ENCODE data around the gene CDCA7.

Gene CDCA7

DNA sequence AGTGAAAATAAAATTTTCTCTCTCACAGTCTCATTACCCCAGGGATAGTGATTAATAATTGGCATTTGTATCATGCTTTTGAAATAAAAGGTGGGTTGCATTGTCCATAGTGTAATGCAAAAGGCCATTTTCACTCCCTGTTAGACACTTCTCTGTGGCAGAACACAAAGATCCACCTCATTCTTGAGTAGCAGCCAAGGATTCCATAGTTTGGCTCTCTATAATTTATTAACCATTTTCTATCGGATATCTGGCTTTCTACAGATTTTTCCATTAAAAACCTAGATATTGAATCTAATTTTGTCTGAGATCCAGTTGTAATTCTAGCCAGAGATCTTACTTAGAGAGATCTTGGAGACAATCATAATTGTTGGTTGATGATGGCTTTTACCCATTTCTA is 39.0 kb downstream of the CDCA7 start:
- H3K27me3 ChIP-seq (ENCODE audit: insufficient read depth, low read length), result no peaks in the 10 kb centered on the region
- H3F3A ChIP-seq (ENCODE audit: insufficient read depth, low read length), result no peaks in the 10 kb centered on the region
- H3K4me2 ChIP-seq (ENCODE audit: low read length), result no peak overlapping the region
- H3K9me3 ChIP-seq (ENCODE audit: low read length), result no peaks in the 10 kb centered on the region
- no peak overlapping the region for H2AFZ ChIP-seq (ENCODE audit: low read length)
- H3K27ac ChIP-seq (ENCODE audit: low read depth, low read length, poor library complexity, severe bottlenecking), result no peak overlapping the region
- H3K4me3 ChIP-seq (ENCODE audit: low read depth, low read length, poor library complexity, severe bottlenecking), result no peak overlapping the region
- H3K36me3 ChIP-seq (ENCODE audit: insufficient read depth, low read length), result no peaks in the 10 kb centered on the region
- no peaks in the 10 kb centered on the region for H3K79me2 ChIP-seq (ENCODE audit: insufficient read depth, low read length)
- H3K9me2 ChIP-seq (ENCODE audit: low read depth, low read length), result no peaks in the 10 kb centered on the region
- no peaks in the 10 kb centered on the region for H3K4me1 ChIP-seq (ENCODE audit: insufficient read depth, low read length, severe bottlenecking)
- no peak overlapping the region for H3K9ac ChIP-seq (ENCODE audit: low read length)
- H4K20me1 ChIP-seq (ENCODE audit: insufficient read depth, low read length), result no peaks in the 10 kb centered on the region
- TF ChIP-seq, protein P1, sequence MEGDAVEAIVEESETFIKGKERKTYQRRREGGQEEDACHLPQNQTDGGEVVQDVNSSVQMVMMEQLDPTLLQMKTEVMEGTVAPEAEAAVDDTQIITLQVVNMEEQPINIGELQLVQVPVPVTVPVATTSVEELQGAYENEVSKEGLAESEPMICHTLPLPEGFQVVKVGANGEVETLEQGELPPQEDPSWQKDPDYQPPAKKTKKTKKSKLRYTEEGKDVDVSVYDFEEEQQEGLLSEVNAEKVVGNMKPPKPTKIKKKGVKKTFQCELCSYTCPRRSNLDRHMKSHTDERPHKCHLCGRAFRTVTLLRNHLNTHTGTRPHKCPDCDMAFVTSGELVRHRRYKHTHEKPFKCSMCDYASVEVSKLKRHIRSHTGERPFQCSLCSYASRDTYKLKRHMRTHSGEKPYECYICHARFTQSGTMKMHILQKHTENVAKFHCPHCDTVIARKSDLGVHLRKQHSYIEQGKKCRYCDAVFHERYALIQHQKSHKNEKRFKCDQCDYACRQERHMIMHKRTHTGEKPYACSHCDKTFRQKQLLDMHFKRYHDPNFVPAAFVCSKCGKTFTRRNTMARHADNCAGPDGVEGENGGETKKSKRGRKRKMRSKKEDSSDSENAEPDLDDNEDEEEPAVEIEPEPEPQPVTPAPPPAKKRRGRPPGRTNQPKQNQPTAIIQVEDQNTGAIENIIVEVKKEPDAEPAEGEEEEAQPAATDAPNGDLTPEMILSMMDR (IDR thresholded peaks at IDR 0.05; ENCODE audit: low read length), result no peak
- no peak for TF ChIP-seq EZH2 (IDR thresholded peaks at IDR 0.05; ENCODE audit: borderline replicate concordance, low read length)

DNA sequence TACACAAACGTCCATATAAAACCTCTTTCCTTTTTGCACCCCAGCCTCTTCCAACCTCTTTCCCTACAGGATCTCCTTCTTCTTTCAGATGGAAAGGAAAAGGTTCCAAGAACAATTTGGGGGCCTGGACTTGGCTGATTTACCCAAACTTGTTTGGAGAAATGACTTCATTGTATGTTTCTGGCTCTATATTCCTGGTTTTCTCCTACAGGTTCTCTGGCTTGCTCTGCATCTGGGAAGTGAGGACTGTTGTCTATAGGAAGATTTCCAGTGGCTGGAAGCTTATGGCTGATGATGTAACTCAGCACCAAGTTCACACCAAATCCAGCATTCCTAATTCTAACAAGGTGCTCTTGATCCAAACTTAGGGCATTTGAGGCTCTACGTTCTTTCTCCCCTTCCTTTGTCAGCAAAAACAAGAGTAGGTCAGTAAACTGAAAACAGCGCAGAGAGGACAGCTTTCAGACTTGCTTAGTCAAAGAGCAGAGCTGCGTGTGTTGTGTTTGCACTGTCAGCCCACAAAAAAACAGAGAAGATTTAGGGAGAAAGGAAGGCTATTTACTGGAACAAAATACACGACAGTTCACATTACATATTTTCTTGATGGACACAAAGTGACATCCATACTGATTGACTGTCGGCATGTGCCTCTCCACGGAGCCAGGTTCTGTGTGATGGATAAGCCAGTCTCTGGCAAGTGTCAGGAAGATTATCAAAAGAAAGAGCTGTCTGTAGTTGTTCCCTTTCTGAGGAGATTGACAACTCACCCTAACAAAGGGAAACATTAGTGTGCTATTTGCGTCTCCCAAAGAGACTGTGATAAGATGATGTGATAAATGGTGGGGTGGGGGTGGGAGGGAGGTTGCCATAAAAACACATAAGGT is 39.7 kb downstream of the CDCA7 start:
- no peak overlapping the region for H3K27ac ChIP-seq (ENCODE audit: low read depth, low read length, poor library complexity, severe bottlenecking)
- no peaks in the 10 kb centered on the region for H3K27me3 ChIP-seq (ENCODE audit: insufficient read depth, low read length)
- H3K79me2 ChIP-seq (ENCODE audit: insufficient read depth, low read length), result no peaks in the 10 kb centered on the region
- no peaks in the 10 kb centered on the region for H4K20me1 ChIP-seq (ENCODE audit: insufficient read depth, low read length)
- no peak overlapping the region for H3K9ac ChIP-seq (ENCODE audit: low read length)
- no peak overlapping the region for H3K4me3 ChIP-seq (ENCODE audit: low read depth, low read length, poor library complexity, severe bottlenecking)
- no peaks in the 10 kb centered on the region for H3K9me2 ChIP-seq (ENCODE audit: low read depth, low read length)
- H3K4me2 ChIP-seq (ENCODE audit: low read length), result no peak overlapping the region
- H3K4me1 ChIP-seq (ENCODE audit: insufficient read depth, low read length, severe bottlenecking), result no peaks in the 10 kb centered on the region
- H3F3A ChIP-seq (ENCODE audit: insufficient read depth, low read length), result no peaks in the 10 kb centered on the region
- H3K9me3 ChIP-seq (ENCODE audit: low read length), result no peaks in the 10 kb centered on the region
- no peaks in the 10 kb centered on the region for H3K36me3 ChIP-seq (ENCODE audit: insufficient read depth, low read length)
- no peak for TF ChIP-seq EZH2 (IDR thresholded peaks at IDR 0.05; ENCODE audit: borderline replicate concordance, low read length)
- no peak overlapping the region for H2AFZ ChIP-seq (ENCODE audit: low read length)

DNA sequence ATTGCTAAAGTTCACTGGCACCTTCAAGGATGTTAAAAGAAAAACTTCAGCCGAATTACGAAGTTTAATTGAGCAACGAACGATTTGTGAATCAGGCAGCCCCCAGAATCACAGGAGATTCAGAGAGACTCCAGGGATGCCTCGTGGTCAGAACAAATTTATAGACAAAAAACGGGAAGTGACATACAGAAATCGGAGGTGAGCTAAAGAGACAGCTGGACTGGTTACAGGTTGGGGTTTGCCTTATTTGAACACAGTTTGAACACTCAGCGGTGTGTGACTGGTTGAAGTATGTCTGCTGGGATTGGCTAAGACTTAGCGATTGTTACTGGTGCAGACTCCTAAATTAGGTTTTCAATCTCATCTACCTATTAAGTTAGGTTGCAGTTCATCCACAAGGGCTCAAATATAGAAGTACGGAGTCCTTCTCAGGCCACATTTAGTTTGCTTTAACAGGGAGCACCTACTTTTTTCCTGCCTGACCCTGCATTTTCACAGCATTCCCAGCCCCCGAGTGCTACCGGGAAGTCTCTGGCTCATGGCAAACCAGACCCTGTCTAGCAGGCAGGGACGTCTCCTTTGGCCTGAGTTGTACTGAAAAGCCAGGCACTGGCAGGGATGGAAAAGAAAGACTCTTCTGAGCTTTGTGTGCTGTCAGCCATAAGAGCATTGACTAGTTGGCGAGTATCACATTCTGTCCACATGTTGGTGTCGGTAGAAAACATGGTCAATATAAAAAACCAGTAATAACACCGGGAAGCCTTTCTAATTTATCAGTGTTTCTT is 41.1 kb downstream of the CDCA7 start:
- no peaks in the 10 kb centered on the region for H3K27me3 ChIP-seq (ENCODE audit: insufficient read depth, low read length)
- no peaks in the 10 kb centered on the region for H3K9me3 ChIP-seq (ENCODE audit: low read length)
- H3K4me3 ChIP-seq (ENCODE audit: low read depth, low read length, poor library complexity, severe bottlenecking), result no peak overlapping the region
- H3K36me3 ChIP-seq (ENCODE audit: insufficient read depth, low read length), result no peaks in the 10 kb centered on the region
- H3K9ac ChIP-seq (ENCODE audit: low read length), result no peak overlapping the region
- no peak overlapping the region for H3K27ac ChIP-seq (ENCODE audit: low read depth, low read length, poor library complexity, severe bottlenecking)
- no peak for TF ChIP-seq EZH2 (IDR thresholded peaks at IDR 0.05; ENCODE audit: borderline replicate concordance, low read length)
- TF ChIP-seq, protein P1 (IDR thresholded peaks at IDR 0.05; ENCODE audit: low read length), result no peak
- no peak overlapping the region for H3K4me2 ChIP-seq (ENCODE audit: low read length)
- H2AFZ ChIP-seq (ENCODE audit: low read length), result no peak overlapping the region
- H3K4me1 ChIP-seq (ENCODE audit: insufficient read depth, low read length, severe bottlenecking), result no peaks in the 10 kb centered on the region
- H4K20me1 ChIP-seq (ENCODE audit: insufficient read depth, low read length), result no peaks in the 10 kb centered on the region
- H3K79me2 ChIP-seq (ENCODE audit: insufficient read depth, low read length), result no peaks in the 10 kb centered on the region
- H3F3A ChIP-seq (ENCODE audit: insufficient read depth, low read length), result no peaks in the 10 kb centered on the region
- H3K9me2 ChIP-seq (ENCODE audit: low read depth, low read length), result no peaks in the 10 kb centered on the region

Measured in OCI-LY1 (cell line).